Smooth muscle cell (in vitro differentiated cells): ENCODE data around the gene ANAPC2. TPM values are rescaled to one million over a fixed set of nuclear protein-coding genes. Genes with fewer than 3 reads are reported as not detected.

Experiments used
- DNase-seq: peaks from one replicate; lab custom pipeline; 2025; ENCODE audit not compliant: unreplicated experiment; lab: John Stamatoyannopoulos, UW
- H2AFZ ChIP-seq: fragments of 200-600 bp; sonication (generic); 2 replicates; pipeline ENCODE4 v1.6.0; 2016; ENCODE audit warnings: antibody characterized with exemption, low read depth, mild to moderate bottlenecking
- H3F3A ChIP-seq: fragments of 200-600 bp; sonication (generic); 2 replicates; pipeline ENCODE4 v1.6.0; 2017; ENCODE audit warnings: antibody characterized with exemption, low read depth
- H3K27ac ChIP-seq: fragments of 200-600 bp; sonication (generic); 2 replicates; pipeline ENCODE4 v1.5.1; 2016; ENCODE audit warnings: low read depth, mild to moderate bottlenecking
- H3K27me3 ChIP-seq: fragments of 200-600 bp; sonication (generic); 2 replicates; pipeline ENCODE4 v1.6.1; 2016; ENCODE audit warnings: low read depth, mild to moderate bottlenecking
- H3K36me3 ChIP-seq: fragments of 200-600 bp; sonication (generic); 2 replicates; pipeline ENCODE4 v1.5.1; 2016; ENCODE audit warnings: low read depth
- H3K4me1 ChIP-seq: fragments of 200-600 bp; sonication (generic); 2 replicates; pipeline ENCODE4 v1.5.1; 2016; ENCODE audit warnings: low read depth
- H3K4me2 ChIP-seq: fragments of 200-600 bp; sonication (generic); 2 replicates; pipeline ENCODE4 v1.6.0; 2016; ENCODE audit warnings: mild to moderate bottlenecking
- H3K4me3 ChIP-seq: fragments of 200-600 bp; sonication (generic); 2 replicates; pipeline ENCODE4 v1.5.1; 2016; ENCODE audit warnings: mild to moderate bottlenecking
- H3K79me2 ChIP-seq: fragments of 200-600 bp; sonication (generic); 2 replicates; pipeline ENCODE4 v1.6.0; 2016; ENCODE audit warnings: low read depth, mild to moderate bottlenecking
- H3K9ac ChIP-seq: fragments of 200-600 bp; sonication (generic); 2 replicates; pipeline ENCODE4 v1.6.0; 2016; ENCODE audit warnings: low read depth
- H3K9me3 ChIP-seq: fragments of 200-600 bp; sonication (generic); replicated peaks from 2 replicates; pipeline ENCODE4 v1.5.1; 2016; ENCODE audit warnings: low read depth
- H4K20me1 ChIP-seq: fragments of 200-600 bp; sonication (generic); 2 replicates; pipeline ENCODE4 v1.6.0; 2016; ENCODE audit warnings: low read depth
- CTCF ChIP-seq: fragments of 200-600 bp; sonication (generic); IDR thresholded peaks from 2 replicates; pipeline ENCODE4 v1.5.1; 2017; ENCODE audit warnings: borderline replicate concordance, mild to moderate bottlenecking, antibody characterized with exemption; ENCODE audit not compliant: insufficient read depth, poor library complexity, severe bottlenecking
- WGBS: methylation state at CpG from one replicate; pipeline ENCODE4 v1.1.7; 2016; ENCODE audit warnings: low lambda C conversion rate; 5-methylcytosine and 5-hydroxymethylcytosine counted together
- polyA plus RNA-seq: library from polyadenylated mRNA; unstranded; fragments of >200 nt; fragmentation: Nextera tagmentation; extraction: Ambion mirVana; gene quantifications from 2 replicates; pipeline ENCODE4 v1.2.1, GENCODE V29; 2016
- total RNA-seq: library from RNA; depleted of rRNA; stranded (reverse); fragments of >200 nt; gene quantifications from 2 replicates; pipeline ENCODE4 v1.2.3, GENCODE V29; 2014

The ANAPC2 gene
- total RNA-seq (12.6 and 16.3 TPM in 2 replicates), polyA plus RNA-seq (6.6 and 17.6 TPM in 2 replicates)

DNA sequence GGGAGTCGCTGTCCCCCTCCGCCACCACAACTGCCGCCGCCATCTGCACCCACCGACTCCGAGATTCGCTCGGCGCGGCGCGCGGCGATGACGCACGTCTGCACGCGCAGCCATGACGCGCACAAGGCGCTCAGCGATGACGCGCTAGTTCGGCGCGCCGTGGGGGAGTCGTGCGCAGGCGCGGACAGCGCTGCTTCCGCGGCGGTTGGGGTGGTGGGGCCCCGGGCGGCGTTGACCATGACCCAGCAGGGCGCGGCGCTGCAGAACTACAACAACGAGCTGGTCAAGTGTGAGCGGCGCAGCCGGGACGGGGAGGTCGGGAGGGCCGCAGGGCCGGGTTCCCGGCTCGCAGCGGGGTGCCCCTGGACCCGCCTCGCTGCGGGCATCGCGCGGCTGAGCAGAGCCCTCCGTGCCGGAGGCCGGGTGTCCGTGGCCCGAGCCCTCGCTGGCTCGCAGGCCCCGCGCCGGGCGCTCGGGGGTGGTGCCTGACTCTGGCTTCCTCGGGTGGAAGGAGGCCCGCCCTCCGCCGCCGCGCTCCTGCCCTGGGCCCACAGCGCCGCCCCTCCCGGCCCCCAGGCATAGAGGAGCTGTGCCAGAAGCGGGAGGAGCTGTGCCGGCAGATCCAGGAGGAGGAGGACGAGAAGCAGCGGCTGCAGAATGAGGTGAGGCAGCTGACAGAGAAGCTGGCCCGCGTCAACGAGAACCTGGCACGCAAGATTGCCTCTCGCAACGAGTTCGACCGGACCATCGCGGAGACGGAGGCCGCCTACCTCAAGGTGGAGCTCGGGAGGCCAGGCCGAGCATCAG is at the start of gene ANAPC2, which contains the start of gene SSNA1:
ANAPC2 (minus strand) TSS at position 71 of the 807 bp plus-strand sequence; CDS start at position 43, 28 bp downstream.
SSNA1 (plus strand) TSS at position 187 of the 807 bp plus-strand sequence; CDS start at position 238, 51 bp downstream.
- H3K4me3 ChIP-seq, result peak within 1 kb of the TSS; percentile 88
- H3K79me2 ChIP-seq, result peaks cover 39% of the 10 kb centered on the region
- peaks cover 18% of the 10 kb centered on the region for H3K4me1 ChIP-seq
- peak within 1 kb of the TSS; percentile 62 for H2AFZ ChIP-seq
- peak within 1 kb of the TSS; percentile 96 for H3K9ac ChIP-seq
- H3K4me2 ChIP-seq, result peak within 1 kb of the TSS; percentile 100
- TF ChIP-seq CTCF, result peak; percentile 29
- WGBS, result 1% methylated on average over 84 of the region's 98 CpGs
- DNase-seq, result peak; percentile 90
- peaks cover 12% of the 10 kb centered on the region for H4K20me1 ChIP-seq
- H3K9me3 ChIP-seq, result no peaks in the 10 kb centered on the region
- H3K36me3 ChIP-seq, result no peaks in the 10 kb centered on the region
- peak within 1 kb of the TSS; percentile 96 for H3K27ac ChIP-seq
- no peaks in the 10 kb centered on the region for H3K27me3 ChIP-seq
- peaks cover 12% of the 10 kb centered on the region for H3F3A ChIP-seq

- DNase-seq, result no peak
- Histone ChIP-seq H3K36me3 (no peaks in the 10 kb centered on the region), H2AFZ (no peak overlapping the region), H3K9ac (no peak overlapping the region), H3K79me2 (peaks cover 20% of the 10 kb centered on the region), H3K9me3 (no peaks in the 10 kb centered on the region), H3K27ac (no peak overlapping the region), H3F3A (peaks cover 9% of the 10 kb centered on the region), H4K20me1 (peaks cover 21% of the 10 kb centered on the region), H3K4me3 (no peak overlapping the region), H3K27me3 (no peaks in the 10 kb centered on the region), H3K4me1 (peaks cover 7% of the 10 kb centered on the region), H3K4me2 (peak overlapping the region; percentile 64)
- TF ChIP-seq CTCF, result no peak
- WGBS, result 69% methylated on average over 11 of the region's 11 CpGs
These were observed 48.6 kb upstream of the ANAPC2 start for GRCh38 chr9:137236936-137237421.

DNA sequence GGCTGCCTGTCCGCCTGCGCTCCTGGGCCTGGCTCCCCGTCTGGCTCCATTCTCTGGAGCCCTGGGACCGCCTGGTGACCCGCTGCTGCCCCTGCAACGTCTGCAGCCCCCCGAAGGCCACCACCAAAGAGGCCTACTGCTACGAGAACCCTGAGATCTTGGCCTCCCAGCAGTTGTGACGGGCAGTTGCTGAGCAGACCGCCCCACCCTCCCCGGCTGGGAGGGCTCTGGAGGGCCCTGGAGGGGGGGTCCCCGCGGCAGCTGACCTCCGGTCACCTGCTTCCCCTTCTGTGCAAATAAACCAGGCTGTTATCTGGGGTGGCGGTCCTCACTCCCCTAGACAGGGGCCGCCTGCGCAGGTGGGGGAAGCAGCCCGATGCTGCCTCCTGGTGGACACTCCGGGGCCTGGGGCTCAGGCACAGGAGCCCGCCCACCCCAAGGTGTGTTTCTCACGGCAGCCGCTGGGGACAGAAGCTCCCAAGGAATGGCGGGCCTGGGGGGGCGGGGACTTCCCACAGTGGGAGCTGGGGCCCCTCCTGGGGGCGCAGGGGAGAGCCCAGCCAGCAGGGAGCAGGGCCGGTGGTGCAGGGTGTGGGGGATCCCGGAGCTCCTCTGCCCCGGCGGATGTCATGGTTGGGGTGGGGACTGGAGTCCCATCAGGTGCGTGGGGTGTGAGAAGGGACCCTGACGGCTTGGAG is 48.0 kb upstream of the ANAPC2 start:
- Histone ChIP-seq H3K4me3 (peak overlapping the region; percentile 16), H4K20me1 (peaks cover 16% of the 10 kb centered on the region), H3K27me3 (no peaks in the 10 kb centered on the region), H3K9ac (no peak overlapping the region), H3K27ac (no peak overlapping the region), H3K9me3 (no peaks in the 10 kb centered on the region), H3K4me2 (peak overlapping the region; percentile 64), H3K79me2 (peaks cover 15% of the 10 kb centered on the region), H3K36me3 (no peaks in the 10 kb centered on the region), H2AFZ (no peak overlapping the region), H3K4me1 (peaks cover 7% of the 10 kb centered on the region), H3F3A (peaks cover 5% of the 10 kb centered on the region)
- peak; percentile 64 for DNase-seq
- WGBS, result 30% methylated on average over 31 of the region's 31 CpGs
- peak; percentile 99 for TF ChIP-seq CTCF
